Activated CD4-positive, alpha-beta T cell treated with anti-CD3 and anti-CD28 coated beads, Interleukin-2, amount 10 ng/mL, durations not matched to agents 24 days and 14 days (primary cell): ENCODE measurements around the gene BPIFB6. TPM values are rescaled to one million over a fixed set of nuclear protein-coding genes. Genes with fewer than 3 reads are reported as not detected.

Experiments used
- DNase-seq: peaks from one replicate; pipeline ENCODE4 v3.0.0; 2022
- H3K27ac Mint-ChIP-seq: one replicate; pipeline ENCODE4 v1.8.0; 2022; ENCODE audit warnings: mild to moderate bottlenecking, mixed read lengths
- H3K27me3 Mint-ChIP-seq: one replicate; pipeline ENCODE4 v1.8.0; 2022; ENCODE audit warnings: mixed read lengths
- H3K36me3 Mint-ChIP-seq: one replicate; pipeline ENCODE4 v1.8.0; 2022; ENCODE audit warnings: low read depth, mild to moderate bottlenecking, mixed read lengths
- H3K4me1 Mint-ChIP-seq: one replicate; pipeline ENCODE4 v1.8.0; 2021; ENCODE audit warnings: mixed read lengths
- H3K4me3 Mint-ChIP-seq: one replicate; pipeline ENCODE4 v1.8.0; 2022; ENCODE audit warnings: mild to moderate bottlenecking, moderate library complexity, mixed read lengths
- H3K9me3 Mint-ChIP-seq: one replicate; pipeline ENCODE4 v1.8.0; 2021; ENCODE audit warnings: mixed read lengths
- intact Hi-C: fragments of 100-400 bp; cut with micrococcal nuclease; formaldehyde crosslinking; loops from one replicate; pipeline ENCODE4 v1.15.1; 2023
- total RNA-seq: library from RNA; stranded (reverse); gene quantifications from 2 replicates; pipeline ENCODE4 v1.2.3, GENCODE V29; 2022

BPIFB6 gene
- total RNA-seq, 1 donor from 2014 or later, result not detected

GRCh38 chr20:33007376-33008335, 23.8 kb upstream of the BPIFB6 start, which contains the start of gene BPIFB2:
BPIFB2 (plus strand) TSS chr20:33007704; CDS start chr20:33008575, 871 bp downstream.
- H3K27me3 Mint-ChIP-seq, result no peaks in the 10 kb centered on the region
- no peaks in the 10 kb centered on the region for H3K36me3 Mint-ChIP-seq
- DNase-seq, result no peak
- H3K27ac Mint-ChIP-seq, result no peak within 1 kb of the TSS
- no peak within 1 kb of the TSS for H3K4me3 Mint-ChIP-seq
- H3K4me1 Mint-ChIP-seq, result peaks cover 1% of the 10 kb centered on the region
- intact Hi-C loops, result no loop called here
- H3K9me3 Mint-ChIP-seq, result peaks cover 4% of the 10 kb centered on the region

GRCh38 chr20:33008336-33009213, 22.9 kb upstream of the BPIFB6 start:
- H3K36me3 Mint-ChIP-seq, result no peaks in the 10 kb centered on the region
- no peak overlapping the region for H3K27ac Mint-ChIP-seq
- intact Hi-C loops, result no loop called here

GRCh38 chr20:33009214-33010132, 22.0 kb upstream of the BPIFB6 start:
- Mint-ChIP-seq H3K9me3 (peaks cover 4% of the 10 kb centered on the region), H3K27me3 (no peaks in the 10 kb centered on the region), H3K4me3 (no peak overlapping the region), H3K4me1 (peaks cover 1% of the 10 kb centered on the region), H3K27ac (no peak overlapping the region), H3K36me3 (no peaks in the 10 kb centered on the region)
- DNase-seq, result no peak
- intact Hi-C loops, result no loop called here

More at GRCh38 chr20:33008336-33009213, 22.9 kb upstream of the BPIFB6 start:
- no peak overlapping the region for H3K4me3 Mint-ChIP-seq
- H3K4me1 Mint-ChIP-seq, result peaks cover 1% of the 10 kb centered on the region
- H3K9me3 Mint-ChIP-seq, result peaks cover 4% of the 10 kb centered on the region
- H3K27me3 Mint-ChIP-seq, result no peaks in the 10 kb centered on the region
- DNase-seq, result no peak

- intact Hi-C loops, result no loop called here
- Mint-ChIP-seq H3K9me3 (peaks cover 3% of the 10 kb centered on the region), H3K4me3 (no peak overlapping the region), H3K36me3 (no peaks in the 10 kb centered on the region), H3K27ac (no peak overlapping the region), H3K27me3 (no peaks in the 10 kb centered on the region), H3K4me1 (peaks cover 1% of the 10 kb centered on the region)
- DNase-seq, result no peak
Observed at GRCh38 chr20:33010133-33010504, 21.3 kb upstream of the BPIFB6 start.

GRCh38 chr20:33010674-33011449, 20.6 kb upstream of the BPIFB6 start:
- intact Hi-C loops, result no loop called here
- H3K27me3 Mint-ChIP-seq, result no peaks in the 10 kb centered on the region
- no peaks in the 10 kb centered on the region for H3K4me1 Mint-ChIP-seq
- no peak for DNase-seq
- no peaks in the 10 kb centered on the region for H3K36me3 Mint-ChIP-seq
- H3K4me3 Mint-ChIP-seq, result no peak overlapping the region
- H3K27ac Mint-ChIP-seq, result no peak overlapping the region
- H3K9me3 Mint-ChIP-seq, result no peaks in the 10 kb centered on the region

GRCh38 chr20:33012327-33013189, 18.9 kb upstream of the BPIFB6 start:
- Mint-ChIP-seq H3K9me3 (no peaks in the 10 kb centered on the region), H3K27me3 (peaks cover 3% of the 10 kb centered on the region), H3K27ac (no peak overlapping the region), H3K4me3 (no peak overlapping the region), H3K4me1 (no peaks in the 10 kb centered on the region), H3K36me3 (no peaks in the 10 kb centered on the region)
- no peak for DNase-seq
- intact Hi-C loops, result no loop called here

- intact Hi-C loops, result no loop called here
- Mint-ChIP-seq H3K27ac (no peak overlapping the region), H3K4me1 (no peaks in the 10 kb centered on the region), H3K4me3 (no peak overlapping the region), H3K9me3 (no peaks in the 10 kb centered on the region), H3K27me3 (peaks cover 3% of the 10 kb centered on the region), H3K36me3 (no peaks in the 10 kb centered on the region)
- no peak for DNase-seq
Observed at GRCh38 chr20:33013701-33014326, 17.6 kb upstream of the BPIFB6 start.

GRCh38 chr20:33014336-33015113, 16.9 kb upstream of the BPIFB6 start:
- Mint-ChIP-seq H3K27ac (no peak overlapping the region), H3K4me3 (no peak overlapping the region), H3K9me3 (no peaks in the 10 kb centered on the region), H3K27me3 (peaks cover 3% of the 10 kb centered on the region), H3K36me3 (no peaks in the 10 kb centered on the region), H3K4me1 (no peaks in the 10 kb centered on the region)
- DNase-seq, result no peak
- intact Hi-C loops, result no loop called here

- H3K27me3 Mint-ChIP-seq, result peaks cover 3% of the 10 kb centered on the region
- no peaks in the 10 kb centered on the region for H3K9me3 Mint-ChIP-seq
- no peaks in the 10 kb centered on the region for H3K4me1 Mint-ChIP-seq
- H3K36me3 Mint-ChIP-seq, result no peaks in the 10 kb centered on the region
- no peak overlapping the region for H3K27ac Mint-ChIP-seq
- no peak for DNase-seq
- intact Hi-C loops, result no loop called here
- no peak overlapping the region for H3K4me3 Mint-ChIP-seq
Observed at GRCh38 chr20:33015114-33015484, 16.3 kb upstream of the BPIFB6 start.

GRCh38 chr20:33015700-33016580, 15.5 kb upstream of the BPIFB6 start:
- Mint-ChIP-seq H3K9me3 (no peaks in the 10 kb centered on the region), H3K36me3 (no peaks in the 10 kb centered on the region), H3K4me3 (no peak overlapping the region), H3K4me1 (no peaks in the 10 kb centered on the region), H3K27ac (no peak overlapping the region), H3K27me3 (peaks cover 3% of the 10 kb centered on the region)
- intact Hi-C loops, result no loop called here
- DNase-seq, result no peak
